Activated T-cell treated with anti-CD3 and anti-CD28 coated beads for 4 hours (primary cell): Measurements from ENCODE around the gene MIF4GD.

Source experiments
- DNase-seq: peaks from one replicate; pipeline ENCODE4 v3.0.0-alpha.2; 2020

The MIF4GD gene

DNA sequence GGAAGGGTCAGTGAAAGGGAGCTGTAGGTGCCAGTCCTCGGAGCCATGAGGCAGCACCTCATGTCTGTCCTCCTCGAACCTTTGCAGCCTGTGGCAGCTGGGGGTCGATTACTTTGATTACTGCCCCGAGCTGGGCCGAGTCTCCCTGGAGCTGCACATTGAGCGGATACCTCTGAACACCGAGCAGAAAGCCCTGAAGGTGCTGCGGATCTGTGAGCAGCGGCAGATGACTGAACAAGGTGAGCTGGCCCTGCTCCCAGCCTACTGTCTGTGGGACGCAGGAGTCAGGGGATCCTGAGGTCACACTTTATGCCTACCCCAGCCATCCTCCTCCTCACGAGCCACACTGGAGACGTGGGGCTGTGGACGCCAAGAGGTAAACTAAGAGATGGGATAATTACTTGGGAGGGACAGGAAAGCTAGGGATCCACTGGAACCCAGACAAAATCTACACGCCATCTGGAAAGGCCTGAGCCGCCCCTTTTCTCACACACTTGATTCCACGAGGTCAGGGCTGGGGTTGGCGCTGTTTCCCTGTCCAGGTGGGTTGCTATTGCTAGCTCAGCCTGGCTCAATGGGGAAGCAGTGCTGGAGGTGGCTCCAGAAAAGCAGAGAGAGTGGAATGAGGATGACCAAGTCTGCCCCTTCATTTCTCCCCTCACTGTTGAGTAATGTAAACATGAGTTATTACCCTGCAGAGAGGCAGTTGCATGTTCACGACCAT lies 39.1 kb downstream of the MIF4GD start:
- no peak for DNase-seq

DNA sequence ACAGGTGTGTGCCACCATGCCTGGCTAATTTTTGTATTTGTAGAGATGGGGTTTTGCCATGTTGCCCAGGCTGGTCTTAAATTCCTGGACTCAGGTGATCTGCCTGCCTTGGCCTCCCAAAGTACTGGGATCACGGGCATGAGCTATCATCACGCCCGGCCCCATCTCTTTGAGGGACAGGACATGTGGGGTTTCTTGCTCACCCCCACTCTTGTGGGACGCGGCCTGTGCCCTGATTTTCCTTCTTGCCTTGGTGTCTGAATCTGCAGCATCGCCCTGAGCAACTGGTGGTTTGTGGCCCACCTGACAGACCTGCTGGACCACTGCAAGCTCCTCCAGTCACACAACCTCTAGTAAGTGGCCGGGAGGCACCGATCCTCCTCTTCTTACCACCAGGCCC lies 40.0 kb downstream of the MIF4GD start:
- no peak for DNase-seq

DNA sequence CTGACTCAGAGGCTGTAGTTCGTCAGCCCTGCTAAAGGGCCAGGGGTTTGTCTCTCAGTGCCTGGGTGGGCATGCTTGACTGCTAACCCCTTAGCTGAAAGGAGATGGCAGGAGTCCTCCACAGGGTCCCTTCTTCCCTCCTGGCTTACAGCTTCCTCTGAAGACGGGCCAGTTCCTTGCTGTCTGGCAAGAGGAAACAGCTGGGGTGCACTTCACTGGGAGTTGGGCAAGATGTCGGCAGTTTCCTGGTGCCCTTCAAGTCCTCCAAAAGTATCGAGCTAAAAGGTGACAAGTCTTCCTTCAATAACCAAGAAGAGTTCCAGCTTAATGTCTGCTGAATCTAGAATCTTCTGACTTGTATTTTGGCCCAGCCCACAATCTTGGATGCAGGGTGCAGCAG lies 42.2 kb downstream of the MIF4GD start:
- DNase-seq, result no peak

DNA sequence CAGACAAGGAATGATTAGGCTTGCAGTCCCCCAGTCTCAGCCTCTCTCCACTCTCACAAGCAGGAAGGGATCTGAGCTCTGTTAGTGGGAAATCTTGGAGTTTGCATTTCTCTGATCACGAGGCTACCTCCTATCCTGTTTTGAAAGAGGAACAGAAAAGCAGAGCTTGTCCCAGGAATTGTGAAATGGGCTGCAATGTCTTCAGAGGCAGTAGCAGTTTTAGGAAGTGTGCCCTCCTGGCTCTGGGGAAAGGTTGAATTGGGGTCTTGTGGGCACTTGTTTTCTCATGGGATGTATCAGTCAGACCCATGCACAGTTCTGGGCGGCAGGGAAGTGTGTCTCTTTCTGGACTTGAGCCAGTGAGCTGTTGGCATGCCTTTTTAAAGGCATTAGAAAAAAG lies 42.7 kb downstream of the MIF4GD start:
- no peak for DNase-seq

DNA sequence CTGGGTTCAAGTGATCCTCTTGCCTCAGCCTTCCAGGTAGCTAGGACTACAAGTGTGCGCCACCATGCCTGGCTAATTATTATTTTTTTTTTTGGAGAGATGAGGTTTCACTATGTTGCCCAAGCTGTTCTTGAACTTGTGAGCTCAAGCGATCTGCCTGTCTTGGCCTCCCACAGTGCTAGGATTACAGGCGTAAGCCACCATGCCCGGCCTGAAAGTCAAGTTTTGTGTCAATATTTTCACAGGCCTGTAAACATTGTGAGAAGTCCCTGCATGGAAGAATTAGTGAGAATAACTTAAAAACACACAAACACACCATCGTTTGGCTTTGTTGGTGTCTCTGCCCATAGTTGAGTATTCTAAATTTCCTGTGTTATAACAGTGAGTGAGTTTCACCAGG lies 43.3 kb downstream of the MIF4GD start:
- DNase-seq, result no peak

DNA sequence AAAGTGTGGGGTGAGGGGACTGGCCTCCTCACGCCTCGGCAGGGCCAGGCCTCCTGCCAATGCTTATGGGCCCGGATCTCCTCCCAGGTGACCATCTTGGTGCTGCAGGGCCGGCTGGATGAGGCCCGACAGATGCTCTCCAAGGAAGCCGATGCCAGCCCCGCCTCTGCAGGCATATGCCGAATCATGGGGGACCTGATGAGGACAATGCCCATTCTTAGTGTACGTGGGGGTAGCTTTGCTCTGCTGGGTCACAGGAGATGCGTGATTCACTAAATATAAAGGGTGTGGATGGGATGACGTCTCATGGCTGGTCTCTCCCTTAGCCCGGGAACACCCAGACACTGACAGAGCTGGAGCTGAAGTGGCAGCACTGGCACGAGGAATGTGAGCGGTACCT lies 46.0 kb downstream of the MIF4GD start:
- DNase-seq, result no peak

DNA sequence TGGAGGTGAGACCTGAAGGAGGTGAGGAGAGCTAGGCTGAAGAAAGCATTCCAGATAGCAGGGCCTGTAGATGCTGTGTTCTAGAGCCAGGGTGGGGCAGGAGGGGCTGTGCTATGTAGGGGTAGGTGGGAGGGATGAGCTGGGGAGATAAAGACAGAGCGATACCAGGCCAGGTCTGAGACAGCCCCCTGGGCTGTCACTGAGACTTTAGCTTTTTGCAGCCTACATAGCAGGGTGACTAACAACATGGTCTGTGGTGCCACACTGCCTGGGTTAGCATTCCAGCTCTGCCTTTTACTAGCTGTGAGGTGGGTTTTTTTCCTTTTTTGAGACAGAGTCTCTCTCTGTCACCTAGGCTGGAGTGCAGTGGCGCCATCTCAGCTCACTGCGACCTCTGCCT lies 51.2 kb downstream of the MIF4GD start:
- no peak for DNase-seq

DNA sequence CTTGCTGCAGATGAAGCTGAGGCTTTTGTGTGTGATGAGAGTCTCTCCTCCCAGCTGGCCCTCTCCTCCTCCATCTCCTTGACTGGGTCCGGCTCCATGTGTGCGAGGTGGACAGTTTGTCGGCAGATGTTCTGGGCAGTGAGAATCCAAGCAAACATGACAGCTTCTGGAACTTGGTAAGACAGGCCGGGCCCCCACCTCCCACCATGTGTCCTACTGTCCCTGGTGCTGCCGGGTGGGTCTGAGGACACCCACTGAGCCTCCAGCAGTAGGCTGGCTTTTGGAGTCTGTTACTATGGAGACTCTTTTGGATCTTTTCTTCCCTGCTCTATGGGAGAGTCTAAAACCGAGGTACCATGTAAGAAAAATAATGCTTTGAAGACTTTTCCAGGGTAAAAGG lies 52.9 kb downstream of the MIF4GD start:
- no peak for DNase-seq
